ENCODE data around the gene ESR2.
"Not testable (repeated sequence)": the region's sequence is repeated elsewhere in the genome, so short reads cannot be mapped to it uniquely, and the experiment has no call there.

ESR2 gene

GRCh38 chr14:64191756-64192155, 102.4 kb downstream of the ESR2 start:
- Histone ChIP-seq H3K27me3 (ENCODE audit: control insufficient read depth in 5 of 5, insufficient read depth in 4 of 5, low read length in 5 of 5) (no peaks in the 10 kb centered on the region), H3K27ac (ENCODE audit: low read depth, low read length) (no peak overlapping the region), H3K9ac (ENCODE audit: low read length in 5 of 5) (no peak overlapping the region), H3K4me3 (ENCODE audit: low read depth in 1 of 5, low read length in 5 of 5) (no peak overlapping the region), H3K9me3 (ENCODE audit: control insufficient read depth in 5 of 5, low read length in 5 of 5) (no peaks in the 10 kb centered on the region), H3K36me3 (ENCODE audit: control insufficient read depth in 5 of 5, insufficient read depth in 5 of 5, low read length in 5 of 5) (peaks cover 0 to 31% (median 22%) of the 10 kb centered on the region in 5 donors), H3K4me1 (ENCODE audit: control insufficient read depth in 5 of 5, insufficient read depth in 5 of 5, low read length in 5 of 5) (peaks cover 0 to 16% (median 7%) of the 10 kb centered on the region in 5 donors)

GRCh38 chr14:64190974-64191502, 103.1 kb downstream of the ESR2 start:
- Histone ChIP-seq H3K27me3 (ENCODE audit: control insufficient read depth in 5 of 5, insufficient read depth in 4 of 5, low read length in 5 of 5) (no peaks in the 10 kb centered on the region), H3K9ac (ENCODE audit: low read length in 5 of 5) (no peak overlapping the region), H3K27ac (ENCODE audit: low read depth, low read length) (no peak overlapping the region), H3K9me3 (ENCODE audit: control insufficient read depth in 5 of 5, low read length in 5 of 5) (no peaks in the 10 kb centered on the region), H3K4me3 (ENCODE audit: low read depth in 1 of 5, low read length in 5 of 5) (no peak overlapping the region), H3K36me3 (ENCODE audit: control insufficient read depth in 5 of 5, insufficient read depth in 5 of 5, low read length in 5 of 5) (peaks cover 0 to 38% (median 28%) of the 10 kb centered on the region in 5 donors), H3K4me1 (ENCODE audit: control insufficient read depth in 5 of 5, insufficient read depth in 5 of 5, low read length in 5 of 5) (peaks cover 0 to 10% (median 2%) of the 10 kb centered on the region in 5 donors)

- Histone ChIP-seq H3K36me3 (ENCODE audit: control insufficient read depth in 5 of 5, insufficient read depth in 5 of 5, low read length in 5 of 5) (peaks cover 0 to 38% (median 27%) of the 10 kb centered on the region in 5 donors), H3K4me3 (ENCODE audit: low read depth in 1 of 5, low read length in 5 of 5) (no peak overlapping the region), H3K9me3 (ENCODE audit: control insufficient read depth in 5 of 5, low read length in 5 of 5) (no peaks in the 10 kb centered on the region), H3K27me3 (ENCODE audit: control insufficient read depth in 5 of 5, insufficient read depth in 4 of 5, low read length in 5 of 5) (no peaks in the 10 kb centered on the region), H3K4me1 (ENCODE audit: control insufficient read depth in 5 of 5, insufficient read depth in 5 of 5, low read length in 5 of 5) (no peaks in the 10 kb centered on the region), H3K9ac (ENCODE audit: low read length in 5 of 5) (no peak overlapping the region), H3K27ac (ENCODE audit: low read depth, low read length) (no peak overlapping the region)
These were observed 106.8 kb downstream of the ESR2 start for GRCh38 chr14:64187331-64187730.

- no peaks in the 10 kb centered on the region for H3K27me3 ChIP-seq (ENCODE audit: control insufficient read depth in 5 of 5, insufficient read depth in 4 of 5, low read length in 5 of 5)
- no peak overlapping the region for H3K4me3 ChIP-seq (ENCODE audit: low read depth in 1 of 5, low read length in 5 of 5)
- no peak overlapping the region for H3K27ac ChIP-seq (ENCODE audit: low read depth, low read length)
- peaks cover 0 to 35% (median 27%) of the 10 kb centered on the region in 5 donors for H3K36me3 ChIP-seq (ENCODE audit: control insufficient read depth in 5 of 5, insufficient read depth in 5 of 5, low read length in 5 of 5)
- H3K4me1 ChIP-seq (ENCODE audit: control insufficient read depth in 5 of 5, insufficient read depth in 5 of 5, low read length in 5 of 5): no peaks in the 10 kb centered on the region
- no peaks in the 10 kb centered on the region for H3K9me3 ChIP-seq (ENCODE audit: control insufficient read depth in 5 of 5, low read length in 5 of 5)
- H3K9ac ChIP-seq (ENCODE audit: low read length in 5 of 5): no peak overlapping the region
These were observed 107.7 kb downstream of the ESR2 start for GRCh38 chr14:64186231-64187129.

- no peaks in the 10 kb centered on the region for H3K27me3 ChIP-seq (ENCODE audit: control insufficient read depth in 5 of 5, insufficient read depth in 4 of 5, low read length in 5 of 5)
- no peak overlapping the region for H3K4me3 ChIP-seq (ENCODE audit: low read depth in 1 of 5, low read length in 5 of 5)
- H3K36me3 ChIP-seq (ENCODE audit: control insufficient read depth in 5 of 5, insufficient read depth in 5 of 5, low read length in 5 of 5): peaks cover 0 to 25% (median 21%) of the 10 kb centered on the region in 5 donors
These were observed 109.0 kb downstream of the ESR2 start for GRCh38 chr14:64185184-64185583.

GRCh38 chr14:64184103-64184729, 110.0 kb downstream of the ESR2 start:
- Histone ChIP-seq H3K4me1 (ENCODE audit: control insufficient read depth in 5 of 5, insufficient read depth in 5 of 5, low read length in 5 of 5) (no peaks in the 10 kb centered on the region), H3K9me3 (ENCODE audit: control insufficient read depth in 5 of 5, low read length in 5 of 5) (no peaks in the 10 kb centered on the region), H3K27ac (ENCODE audit: low read depth, low read length) (no peak overlapping the region), H3K4me3 (ENCODE audit: low read depth in 1 of 5, low read length in 5 of 5) (no peak overlapping the region), H3K27me3 (ENCODE audit: control insufficient read depth in 5 of 5, insufficient read depth in 4 of 5, low read length in 5 of 5) (no peaks in the 10 kb centered on the region), H3K9ac (ENCODE audit: low read length in 5 of 5) (no peak overlapping the region), H3K36me3 (ENCODE audit: control insufficient read depth in 5 of 5, insufficient read depth in 5 of 5, low read length in 5 of 5) (peaks cover 0 to 19% (median 16%) of the 10 kb centered on the region in 5 donors)

More at GRCh38 chr14:64185184-64185583, 109.0 kb downstream of the ESR2 start:
- no peaks in the 10 kb centered on the region for H3K9me3 ChIP-seq (ENCODE audit: control insufficient read depth in 5 of 5, low read length in 5 of 5)
- no peak overlapping the region for H3K9ac ChIP-seq (ENCODE audit: low read length in 5 of 5)
- H3K4me1 ChIP-seq (ENCODE audit: control insufficient read depth in 5 of 5, insufficient read depth in 5 of 5, low read length in 5 of 5): no peaks in the 10 kb centered on the region
- no peak overlapping the region for H3K27ac ChIP-seq (ENCODE audit: low read depth, low read length)

GRCh38 chr14:64182908-64183307, 111.3 kb downstream of the ESR2 start:
- H3K9ac ChIP-seq (ENCODE audit: low read length in 5 of 5); H3K27ac ChIP-seq (ENCODE audit: low read depth, low read length); H3K4me1 ChIP-seq (ENCODE audit: control insufficient read depth in 5 of 5, insufficient read depth in 5 of 5, low read length in 5 of 5); H3K27me3 ChIP-seq (ENCODE audit: control insufficient read depth in 5 of 5, insufficient read depth in 4 of 5, low read length in 5 of 5); H3K4me3 ChIP-seq (ENCODE audit: low read depth in 1 of 5, low read length in 5 of 5); H3K9me3 ChIP-seq (ENCODE audit: control insufficient read depth in 5 of 5, low read length in 5 of 5): not testable (repeated sequence)
- peaks cover 0 to 18% (median 16%) of the 10 kb centered on the region in 5 donors for H3K36me3 ChIP-seq (ENCODE audit: control insufficient read depth in 5 of 5, insufficient read depth in 5 of 5, low read length in 5 of 5)

GRCh38 chr14:64178814-64179213, 115.4 kb downstream of the ESR2 start:
- H3K27ac ChIP-seq (ENCODE audit: low read depth, low read length): no peak overlapping the region
- peaks cover 11 to 28% (median 14%) of the 10 kb centered on the region in 5 donors for H3K36me3 ChIP-seq (ENCODE audit: control insufficient read depth in 5 of 5, insufficient read depth in 5 of 5, low read length in 5 of 5)
- H3K4me1 ChIP-seq (ENCODE audit: control insufficient read depth in 5 of 5, insufficient read depth in 5 of 5, low read length in 5 of 5): no peaks in the 10 kb centered on the region
- no peak overlapping the region for H3K4me3 ChIP-seq (ENCODE audit: low read depth in 1 of 5, low read length in 5 of 5)
- no peaks in the 10 kb centered on the region for H3K27me3 ChIP-seq (ENCODE audit: control insufficient read depth in 5 of 5, insufficient read depth in 4 of 5, low read length in 5 of 5)
- no peak overlapping the region for H3K9ac ChIP-seq (ENCODE audit: low read length in 5 of 5)
- H3K9me3 ChIP-seq (ENCODE audit: control insufficient read depth in 5 of 5, low read length in 5 of 5): no peaks in the 10 kb centered on the region

GRCh38 chr14:64176330-64176729, 117.8 kb downstream of the ESR2 start:
- Histone ChIP-seq H3K27me3 (ENCODE audit: control insufficient read depth in 5 of 5, insufficient read depth in 4 of 5, low read length in 5 of 5) (no peaks in the 10 kb centered on the region), H3K36me3 (ENCODE audit: control insufficient read depth in 5 of 5, insufficient read depth in 5 of 5, low read length in 5 of 5) (peaks cover 11 to 46% (median 27%) of the 10 kb centered on the region in 5 donors)

More at GRCh38 chr14:64176330-64176729, 117.8 kb downstream of the ESR2 start:
- H3K27ac ChIP-seq (ENCODE audit: low read depth, low read length): no peak overlapping the region
- H3K9me3 ChIP-seq (ENCODE audit: control insufficient read depth in 5 of 5, low read length in 5 of 5): no peaks in the 10 kb centered on the region
- no peak overlapping the region for H3K9ac ChIP-seq (ENCODE audit: low read length in 5 of 5)
- H3K4me3 ChIP-seq (ENCODE audit: low read depth in 1 of 5, low read length in 5 of 5): no peak overlapping the region
- no peaks in the 10 kb centered on the region for H3K4me1 ChIP-seq (ENCODE audit: control insufficient read depth in 5 of 5, insufficient read depth in 5 of 5, low read length in 5 of 5)

Measured in subcutaneous abdominal adipose tissue (tissue), 5 donors.